ENCODE results near the gene MAGEL2. TPM values are rescaled to one million over a fixed set of nuclear protein-coding genes. Genes with fewer than 3 reads are reported as not detected.

MAGEL2 gene
- total and polyA plus RNA-seq, 2 of the 8 experiments (the other 6 are each of a cell fraction or from before 2014, with no cell fraction given) = 0.63 to 4.5 TPM

GRCh38 chr15:23645371-23646164 lies 2.1 kb downstream of the MAGEL2 start:
- FAIRE-seq (no peak), DNase-seq (ENCODE audit: low read depth in 1 of 2, low spot score in 2 of 2) (peak in 1 of 2 experiments; percentile 51)
- no peaks in the 10 kb centered on the region for H3K79me2 ChIP-seq (ENCODE audit: control insufficient read depth in 1 of 2, insufficient read depth in 2 of 2, low read length in 2 of 2)
- peaks cover 4 to 22% (median 8%) of the 10 kb centered on the region in 4 experiments; a peak in 6 of 7 replicates for H3K27me3 ChIP-seq (replicated peaks in 1 of 4; ENCODE audit: control insufficient read depth in 3 of 4, extremely low read depth in 1 of 4, insufficient read depth in 3 of 4, low read length in 3 of 4)
- H2AFZ ChIP-seq (ENCODE audit: low read length) = no peak overlapping the region
- ChIA-PET POLR2A (ENCODE audit: partially characterized antibody) (no interaction called here), CTCF (ENCODE audit: partially characterized antibody) (interaction anchor here (0.6 to 6.9 kb wide), 10 partner anchors 45 to 1292 kb away, joined by 3 to 41 read pairs (median 3); no protein-coding TSS in a partner anchor)
- no peak overlapping the region for H3K4ac ChIP-seq (replicated peaks; ENCODE audit: insufficient read length, low read depth, low read length)
- H2AK5ac ChIP-seq (ENCODE audit: low read depth, low read length) = no peak overlapping the region
- no peak overlapping the region for H2BK20ac ChIP-seq (ENCODE audit: low read length)
- no peak overlapping the region for H4K91ac ChIP-seq (replicated peaks; ENCODE audit: insufficient read length, low read length)
- H3K36me3 ChIP-seq (ENCODE audit: control insufficient read depth in 2 of 4, insufficient read depth in 4 of 4, low read length in 3 of 4) = peaks cover 0 to 3% (median 0%) of the 10 kb centered on the region in 4 experiments; a peak in 1 of 8 replicates
- H3K18ac ChIP-seq (ENCODE audit: extremely low read depth, low read length) = no peak overlapping the region
- H2BK5ac ChIP-seq (ENCODE audit: low read depth, low read length) = no peak overlapping the region
- no peak overlapping the region for H3K23ac ChIP-seq (ENCODE audit: insufficient read length)
- no peak overlapping the region for H4K8ac ChIP-seq (ENCODE audit: extremely low read depth, insufficient read depth, low read length)
- H3K9ac ChIP-seq (replicated peaks in 1 of 4; ENCODE audit: extremely low read depth in 1 of 4, low read depth in 3 of 4, low read length in 3 of 4) = no peak overlapping the region
- no peaks in the 10 kb centered on the region; a peak in 3 of 7 replicates for H3K4me1 ChIP-seq (replicated peaks in 1 of 4; ENCODE audit: control insufficient read depth in 3 of 4, insufficient read depth in 4 of 4, low read length in 3 of 4)
- no peaks in the 10 kb centered on the region for H4K20me1 ChIP-seq (replicated peaks in 1 of 2; ENCODE audit: control insufficient read depth in 1 of 2, insufficient read depth in 2 of 2, low read length in 2 of 2)
- H3K56ac ChIP-seq (replicated peaks; ENCODE audit: insufficient read length, low read depth, low read length) = no peak overlapping the region
- peaks cover 4% of the 10 kb centered on the region; the same call in 1 of the 2 replicates for H3K23me2 ChIP-seq (ENCODE audit: low read depth, low read length)
- H3K9me3 ChIP-seq (ENCODE audit: insufficient read depth in 2 of 2, low read depth in 1 of 2, low read length in 1 of 2) = peaks cover 0 to 54% of the 10 kb centered on the region in 2 experiments; a peak in 2 of 4 replicates
- no peaks in the 10 kb centered on the region for H3K79me1 ChIP-seq (ENCODE audit: low read depth, low read length)
- no peak overlapping the region for H2BK12ac ChIP-seq (ENCODE audit: low read depth, low read length)
- peak overlapping the region in 1 of 4 experiments; percentile 75; a peak in 2 of 8 replicates for H3K4me3 ChIP-seq (ENCODE audit: extremely low read depth in 1 of 4, insufficient read depth in 2 of 4, low read depth in 3 of 4, low read length in 4 of 4)
- H2BK15ac ChIP-seq (ENCODE audit: low read length) = no peak overlapping the region
- peak overlapping the region in 1 of 2 experiments; percentile 71; a peak in 3 of 4 replicates for H3K4me2 ChIP-seq (ENCODE audit: insufficient read depth in 1 of 2, low read depth in 2 of 2, low read length in 2 of 2)
- WGBS, 2 experiments (ENCODE audit: extremely low coverage in 1 of 2, insufficient coverage in 1 of 2, insufficient read length in 1 of 2, insufficient replicate concordance in 2 of 2, low coverage in 1 of 2, low lambda C conversion rate in 2 of 2, missing lambda C conversion rate in 1 of 2) = 39% methylated on average over 38 of the region's 40 CpGs; no CpG with 5 or more reads in 1 of the 2 experiments
- no peak overlapping the region for H4K5ac ChIP-seq (ENCODE audit: insufficient read length, low read depth, low read length)
- no peak overlapping the region for H3K27ac ChIP-seq (ENCODE audit: low read depth, low read length)
- H3K14ac ChIP-seq (ENCODE audit: insufficient read length) = no peak overlapping the region
- H2BK120ac ChIP-seq (replicated peaks; ENCODE audit: low read depth, low read length) = no peak overlapping the region
- TF ChIP-seq RNF2 (IDR thresholded peaks at IDR 0.05; ENCODE audit: borderline replicate concordance, low read depth, low read length, missing control alignments, poor library complexity, severe bottlenecking) (no peak), CTCF (IDR thresholded peaks at IDR 0.05; ENCODE audit: control extremely low read depth in 1 of 3, insufficient read depth in 1 of 3, low read depth in 1 of 3, low read length in 3 of 3) (peak; percentile 40 to 69 (median 56); a peak in 3 of 4 replicates), TAF7 (optimal IDR thresholded peaks at IDR 0.05; ENCODE audit: borderline replicate concordance, low read depth, low read length) (no peak), HDAC2 (IDR thresholded peaks at IDR 0.05; ENCODE audit: borderline replicate concordance in 1 of 2, low read depth in 2 of 2, low read length in 2 of 2) (no peak), EZH2 (IDR thresholded peaks at IDR 0.05; ENCODE audit: low read depth, low read length, severe bottlenecking) (no peak), RAD21 (IDR thresholded peaks at IDR 0.05 in 1 of 2, conservative IDR thresholded peaks at IDR 0.05 in 1 of 2; ENCODE audit: low read depth in 2 of 2, low read length in 2 of 2) (peak; percentile 72)
